Activated CD4-positive, alpha-beta T cell treated with anti-CD3 and anti-CD28 coated beads, Interleukin-2, amount 10 ng/mL, durations not matched to agents 7 days and 5 days (primary cell): Measurements from ENCODE around the gene DLGAP5. TPM values are rescaled to one million over a fixed set of nuclear protein-coding genes. Genes with fewer than 3 reads are reported as not detected.

Experiments used
- CTCF ChIA-PET: fragments of 350-600 bp; sonication (Branson Sonifier 250); formaldehyde crosslinking; loops from one replicate; lab custom pipeline; 2021; ENCODE audit warnings: antibody characterized with exemption; lab: Charles Lee
- POLR2A ChIA-PET: fragments of 350-600 bp; sonication (Branson Sonifier 250); formaldehyde crosslinking; loops from one replicate; lab custom pipeline; 2021; ENCODE audit warnings: antibody characterized with exemption; lab: Charles Lee
- DNase-seq: peaks from one replicate; pipeline ENCODE4 v3.0.0-alpha.2; 2020
- H3K27ac Mint-ChIP-seq: one replicate; pipeline ENCODE4 v1.8.0; 2021; ENCODE audit warnings: mild to moderate bottlenecking, moderate library complexity, mixed read lengths
- H3K27me3 Mint-ChIP-seq: one replicate; pipeline ENCODE4 v1.8.0; 2021; ENCODE audit warnings: mixed read lengths
- H3K36me3 Mint-ChIP-seq: one replicate; pipeline ENCODE4 v1.8.0; 2021; ENCODE audit warnings: low read depth, mixed read lengths
- H3K4me1 Mint-ChIP-seq: one replicate; pipeline ENCODE4 v1.8.0; 2021; ENCODE audit warnings: mixed read lengths
- H3K4me3 Mint-ChIP-seq: one replicate; pipeline ENCODE4 v1.8.0; 2021; ENCODE audit warnings: mild to moderate bottlenecking, moderate library complexity, mixed read lengths
- H3K9me3 Mint-ChIP-seq: one replicate; pipeline ENCODE4 v1.8.0; 2021; ENCODE audit warnings: mixed read lengths
- total RNA-seq, 2 experiments: library from RNA; stranded (reverse); gene quantifications; one replicate each; pipeline ENCODE4 v1.2.3, GENCODE V29; 2021

DLGAP5 gene
- total RNA-seq, 2 experiments from 2014 or later = 109 to 117 TPM

- POLR2A ChIA-PET = no interaction called here
- no peak overlapping the region for H3K4me3 Mint-ChIP-seq
- H3K27ac Mint-ChIP-seq = no peak overlapping the region
- CTCF ChIA-PET = interaction anchor here (3.3 kb wide), 1 partner anchor 12 kb away, joined by 14 read pairs; no protein-coding TSS in a partner anchor
- H3K27me3 Mint-ChIP-seq = no peaks in the 10 kb centered on the region
- H3K9me3 Mint-ChIP-seq = no peaks in the 10 kb centered on the region
- DNase-seq = no peak
- peaks cover 66% of the 10 kb centered on the region for H3K36me3 Mint-ChIP-seq
- peaks cover 15% of the 10 kb centered on the region for H3K4me1 Mint-ChIP-seq
Observed at GRCh38 chr14:55158412-55158811, 33.0 kb downstream of the DLGAP5 start.

- H3K4me1 Mint-ChIP-seq = peaks cover 15% of the 10 kb centered on the region
- H3K4me3 Mint-ChIP-seq = no peak overlapping the region
- no peak overlapping the region for H3K27ac Mint-ChIP-seq
- no peak for DNase-seq
- no peaks in the 10 kb centered on the region for H3K9me3 Mint-ChIP-seq
- H3K36me3 Mint-ChIP-seq = peaks cover 64% of the 10 kb centered on the region
- no peaks in the 10 kb centered on the region for H3K27me3 Mint-ChIP-seq
- ChIA-PET POLR2A (no interaction called here), CTCF (interaction anchor here (1.8 kb wide), 1 partner anchor 9 kb away, joined by 3 read pairs; no protein-coding TSS in a partner anchor)
Observed at GRCh38 chr14:55157080-55157479, 34.3 kb downstream of the DLGAP5 start.

GRCh38 chr14:55153951-55154350, 37.4 kb downstream of the DLGAP5 start:
- Mint-ChIP-seq H3K4me3 (no peak overlapping the region), H3K4me1 (peaks cover 10% of the 10 kb centered on the region), H3K36me3 (peaks cover 70% of the 10 kb centered on the region), H3K27ac (no peak overlapping the region), H3K9me3 (no peaks in the 10 kb centered on the region), H3K27me3 (no peaks in the 10 kb centered on the region)
- ChIA-PET POLR2A (interaction anchor here (0.7 kb wide), 1 partner anchor 60 kb away, joined by 4 read pairs; no protein-coding TSS in a partner anchor), CTCF (interaction anchor here (0.6 to 2.6 kb wide), 8 partner anchors 8 to 103 kb away, joined by 3 to 11 read pairs (median 3); partner anchors contain the start of gene MAPK1IP1L)
- no peak for DNase-seq

GRCh38 chr14:55152052-55152753, 39.2 kb downstream of the DLGAP5 start:
- Mint-ChIP-seq H3K4me1 (peaks cover 5% of the 10 kb centered on the region), H3K4me3 (no peak overlapping the region), H3K36me3 (peaks cover 70% of the 10 kb centered on the region), H3K27ac (no peak overlapping the region), H3K9me3 (no peaks in the 10 kb centered on the region), H3K27me3 (no peaks in the 10 kb centered on the region)
- ChIA-PET POLR2A (no interaction called here), CTCF (interaction anchor here (1.2 to 2.6 kb wide), 3 partner anchors 20 to 101 kb away, joined by 4 to 11 read pairs (median 5); partner anchors contain the start of gene MAPK1IP1L)
- DNase-seq = no peak

- Mint-ChIP-seq H3K27me3 (no peaks in the 10 kb centered on the region), H3K4me1 (peaks cover 1% of the 10 kb centered on the region), H3K27ac (no peak overlapping the region), H3K4me3 (no peak overlapping the region), H3K36me3 (peaks cover 70% of the 10 kb centered on the region), H3K9me3 (no peaks in the 10 kb centered on the region)
- ChIA-PET POLR2A (interaction anchor here (0.6 kb wide), 1 partner anchor 79 kb away, joined by 4 read pairs; no protein-coding TSS in a partner anchor), CTCF (interaction anchor here (1.2 to 1.6 kb wide), 2 partner anchors 62 to 101 kb away, joined by 4 read pairs; no protein-coding TSS in a partner anchor)
- DNase-seq = no peak
Observed at GRCh38 chr14:55151601-55152000, 39.8 kb downstream of the DLGAP5 start.

- POLR2A ChIA-PET = no interaction called here
- peak overlapping the region; percentile 5 for H3K27ac Mint-ChIP-seq
- H3K36me3 Mint-ChIP-seq = peaks cover 75% of the 10 kb centered on the region
Observed at GRCh38 chr14:55146425-55146824, 45.0 kb downstream of the DLGAP5 start.

GRCh38 chr14:55142466-55142865, 48.9 kb downstream of the DLGAP5 start:
- no peak for DNase-seq
- Mint-ChIP-seq H3K27me3 (no peaks in the 10 kb centered on the region), H3K27ac (no peak overlapping the region), H3K4me3 (no peak overlapping the region), H3K9me3 (no peaks in the 10 kb centered on the region), H3K4me1 (peaks cover 21% of the 10 kb centered on the region), H3K36me3 (peaks cover 80% of the 10 kb centered on the region)
- ChIA-PET CTCF (interaction anchor here (0.6 to 1.5 kb wide), 3 partner anchors 11 to 23 kb away, joined by 3 read pairs; no protein-coding TSS in a partner anchor), POLR2A (no interaction called here)

More at GRCh38 chr14:55146425-55146824, 45.0 kb downstream of the DLGAP5 start:
- peaks cover 21% of the 10 kb centered on the region for H3K4me1 Mint-ChIP-seq
- H3K4me3 Mint-ChIP-seq = no peak overlapping the region
- no peaks in the 10 kb centered on the region for H3K27me3 Mint-ChIP-seq
- DNase-seq = no peak
- CTCF ChIA-PET = interaction anchor here (0.6 to 2.6 kb wide), 6 partner anchors 8 to 104 kb away, joined by 3 to 14 read pairs (median 4); partner anchors contain the start of gene MAPK1IP1L
- H3K9me3 Mint-ChIP-seq = no peaks in the 10 kb centered on the region

GRCh38 chr14:55141825-55142224, 49.6 kb downstream of the DLGAP5 start:
- H3K9me3 Mint-ChIP-seq = no peaks in the 10 kb centered on the region
- no peak for DNase-seq
- H3K36me3 Mint-ChIP-seq = peaks cover 77% of the 10 kb centered on the region
- ChIA-PET POLR2A (no interaction called here), CTCF (interaction anchor here (0.6 to 1.5 kb wide), 2 partner anchors 10 to 23 kb away, joined by 3 read pairs; no protein-coding TSS in a partner anchor)
- peaks cover 21% of the 10 kb centered on the region for H3K4me1 Mint-ChIP-seq
- no peak overlapping the region for H3K4me3 Mint-ChIP-seq
- no peak overlapping the region for H3K27ac Mint-ChIP-seq
- H3K27me3 Mint-ChIP-seq = no peaks in the 10 kb centered on the region

- DNase-seq = no peak
- peaks cover 61% of the 10 kb centered on the region for H3K36me3 Mint-ChIP-seq
- CTCF ChIA-PET = no interaction called here
- H3K9me3 Mint-ChIP-seq = no peaks in the 10 kb centered on the region
- no peak overlapping the region for H3K27ac Mint-ChIP-seq
- H3K4me3 Mint-ChIP-seq = no peak overlapping the region
- peaks cover 13% of the 10 kb centered on the region for H3K4me1 Mint-ChIP-seq
- POLR2A ChIA-PET = no interaction called here
- no peaks in the 10 kb centered on the region for H3K27me3 Mint-ChIP-seq
Observed at GRCh38 chr14:55139696-55140509, 51.5 kb downstream of the DLGAP5 start.

- H3K4me3 Mint-ChIP-seq = no peak overlapping the region
- POLR2A ChIA-PET = no interaction called here
- CTCF ChIA-PET = interaction anchor here (0.8 to 1.9 kb wide), 2 partner anchors 53 to 87 kb away, joined by 3 to 5 read pairs; partner anchors contain the start of genes DLGAP5 and MAPK1IP1L
- DNase-seq = no peak
- H3K36me3 Mint-ChIP-seq = peaks cover 58% of the 10 kb centered on the region
- no peaks in the 10 kb centered on the region for H3K27me3 Mint-ChIP-seq
- no peak overlapping the region for H3K27ac Mint-ChIP-seq
- peaks cover 9% of the 10 kb centered on the region for H3K4me1 Mint-ChIP-seq
- H3K9me3 Mint-ChIP-seq = no peaks in the 10 kb centered on the region
Observed at GRCh38 chr14:55139141-55139540, 52.2 kb downstream of the DLGAP5 start.

GRCh38 chr14:55138091-55138490, 53.3 kb downstream of the DLGAP5 start:
- POLR2A ChIA-PET = no interaction called here
- no peak overlapping the region for H3K4me3 Mint-ChIP-seq
- no peaks in the 10 kb centered on the region for H3K9me3 Mint-ChIP-seq
- peaks cover 53% of the 10 kb centered on the region for H3K36me3 Mint-ChIP-seq
- H3K27ac Mint-ChIP-seq = no peak overlapping the region
- CTCF ChIA-PET = interaction anchor here (0.6 to 2.3 kb wide), 5 partner anchors 9 to 247 kb away, joined by 3 to 14 read pairs (median 5); partner anchors contain the start of gene DLGAP5
- H3K4me1 Mint-ChIP-seq = peaks cover 8% of the 10 kb centered on the region
- DNase-seq = no peak
- no peaks in the 10 kb centered on the region for H3K27me3 Mint-ChIP-seq
